GM19023 (cell line): ENCODE data around the gene CYSTM1.

ENCODE experiments used
- ATAC-seq: cut with Tn5 transposase; IDR thresholded peaks from one replicate; pipeline ENCODE4 v1.9.1; 2021; ENCODE audit warnings: mild to moderate bottlenecking, moderate library complexity; ENCODE audit not compliant: unreplicated experiment

CYSTM1 gene

GRCh38 chr5:140287801-140288521 lies 113.0 kb downstream of the CYSTM1 start:
- ATAC-seq: no peak

DNA sequence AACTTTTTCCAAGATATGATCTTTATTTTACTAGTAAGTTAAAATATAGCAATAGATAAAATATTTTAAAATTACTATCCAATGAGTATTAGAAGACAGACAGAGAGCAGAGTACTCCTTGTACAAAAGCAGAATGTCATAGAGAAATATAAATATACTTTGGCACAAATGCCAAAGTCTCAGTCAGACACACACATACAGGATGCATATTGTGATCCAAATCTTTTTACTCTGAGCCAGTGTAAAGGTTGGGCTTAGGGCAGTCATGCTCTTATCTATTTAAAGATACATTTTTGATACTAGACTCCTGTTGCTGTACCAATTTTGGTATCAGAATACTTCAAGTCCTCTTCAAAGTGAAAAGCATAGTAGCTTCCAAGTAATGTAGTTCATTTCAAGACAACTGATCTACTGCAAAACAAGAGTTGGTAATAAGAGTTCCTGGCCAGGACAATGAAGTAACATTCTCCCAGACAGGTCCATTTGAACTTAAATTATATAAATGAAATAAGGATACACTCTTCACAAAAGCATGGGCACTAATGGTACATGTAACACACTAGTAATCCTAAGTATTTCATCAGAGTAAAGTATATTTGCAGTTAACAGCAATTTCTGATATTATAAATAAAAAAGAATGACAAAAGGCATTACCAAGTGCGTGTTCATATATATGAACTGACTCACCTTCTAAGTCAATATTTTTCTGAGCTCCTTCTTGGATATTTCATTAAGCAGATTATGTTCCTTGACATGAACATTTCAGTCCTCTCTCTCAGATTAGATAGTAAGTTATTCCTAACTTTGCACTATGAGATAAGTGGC lies 117.4 kb downstream of the CYSTM1 start:
- no peak for ATAC-seq
